Fibroblast of the aortic adventitia (primary cell): ENCODE data around the gene WASF3. TPM values are rescaled to one million over a fixed set of nuclear protein-coding genes. Genes with fewer than 3 reads are reported as not detected.
A peak's percentile ranks its signal among the peaks of the same experiment; 100 is the strongest.

Experiments
- DNase-seq: peaks from one replicate; pipeline ENCODE4 v3.0.0-alpha.2; 2010; ENCODE audit warnings: low read depth
- H3K4me3 ChIP-seq: 2 replicates; pipeline ENCODE4 v1.5.1; 2011; ENCODE audit warnings: low read depth, mild to moderate bottlenecking, control low read depth, low read length, moderate library complexity
- CTCF ChIP-seq: IDR thresholded peaks from 2 replicates; pipeline ENCODE4 v1.5.1; 2011; ENCODE audit warnings: mild to moderate bottlenecking, low read length, control low read depth, inconsistent platforms; ENCODE audit not compliant: insufficient read depth
- total RNA-seq: library from RNA; depleted of rRNA; stranded (reverse); fragments of >200 nt; gene quantifications from 2 replicates; pipeline ENCODE4 v1.2.3, GENCODE V29; 2012; ENCODE audit warnings: low replicate concordance

The WASF3 gene
- total RNA-seq, 1 donor: 13.5 TPM

- no peak overlapping the region for H3K4me3 ChIP-seq
- no peak for TF ChIP-seq CTCF
- no peak for DNase-seq
These were observed 29.8 kb downstream of the WASF3 start for GRCh38 chr13:26587251-26587650.

- DNase-seq: no peak
- H3K4me3 ChIP-seq: no peak overlapping the region
- no peak for TF ChIP-seq CTCF
These were observed 31.7 kb downstream of the WASF3 start for GRCh38 chr13:26589226-26589625.

GRCh38 chr13:26589754-26590153 is 32.3 kb downstream of the WASF3 start:
- H3K4me3 ChIP-seq: no peak overlapping the region
- DNase-seq: peak; percentile 30
- no peak for TF ChIP-seq CTCF

- no peak for DNase-seq
- H3K4me3 ChIP-seq: no peak overlapping the region
- TF ChIP-seq CTCF: no peak
These were observed 32.9 kb downstream of the WASF3 start for GRCh38 chr13:26590379-26590778.

- no peak for TF ChIP-seq CTCF
- no peak for DNase-seq
- no peak overlapping the region for H3K4me3 ChIP-seq
These were observed 33.5 kb downstream of the WASF3 start for GRCh38 chr13:26590951-26591350.

GRCh38 chr13:26591672-26592071 is 34.2 kb downstream of the WASF3 start:
- TF ChIP-seq CTCF: no peak
- H3K4me3 ChIP-seq: no peak overlapping the region
- DNase-seq: no peak

GRCh38 chr13:26593661-26594060 is 36.2 kb downstream of the WASF3 start:
- H3K4me3 ChIP-seq: no peak overlapping the region
- no peak for TF ChIP-seq CTCF
- no peak for DNase-seq
